GM23338 (cell line): ENCODE results near the gene NCOR2. TPM values are rescaled to one million over a fixed set of nuclear protein-coding genes. Genes with fewer than 3 reads are reported as not detected.

Experiments used
- ATAC-seq: fragments of 200-7000 bp; cut with Tn5 transposase; 3 replicates; pipeline ENCODE4 v1.9.1; 2020
- DNase-seq: peaks from one replicate; pipeline ENCODE4 v3.0.0-alpha.2; 2015; ENCODE audit warnings: low spot score
- H2AFZ ChIP-seq: fragments of 200-600 bp; sonication (generic); 2 replicates; pipeline ENCODE4 v1.8.0; 2016; ENCODE audit warnings: antibody characterized with exemption, mild to moderate bottlenecking, moderate library complexity
- H3F3A ChIP-seq: fragments of 200-600 bp; sonication (generic); replicated peaks from 2 replicates; pipeline ENCODE4 v1.8.0; 2017; ENCODE audit warnings: antibody characterized with exemption, mixed run types, low read depth
- H3K27ac ChIP-seq: fragments of 200-600 bp; sonication (generic); 2 replicates; pipeline ENCODE4 v1.6.1; 2016; ENCODE audit warnings: low read depth
- H3K27me3 ChIP-seq: fragments of 200-600 bp; sonication (generic); 2 replicates; pipeline ENCODE4 v1.8.0; 2016; ENCODE audit warnings: mild to moderate bottlenecking, mixed run types, moderate library complexity; ENCODE audit not compliant: insufficient read depth
- H3K36me3 ChIP-seq: fragments of 200-600 bp; sonication (generic); 2 replicates; pipeline ENCODE4 v1.8.0; 2016; ENCODE audit warnings: mild to moderate bottlenecking; ENCODE audit not compliant: insufficient read depth
- H3K4me1 ChIP-seq: fragments of 200-600 bp; sonication (generic); 2 replicates; pipeline ENCODE4 v1.8.0; 2016; ENCODE audit warnings: mild to moderate bottlenecking, moderate library complexity; ENCODE audit not compliant: insufficient read depth
- H3K4me2 ChIP-seq: fragments of 200-600 bp; sonication (generic); 2 replicates; pipeline ENCODE4 v1.7.1; 2017; ENCODE audit warnings: mixed run types
- H3K4me3 ChIP-seq: fragments of 200-600 bp; sonication (generic); 2 replicates; pipeline ENCODE4 v1.6.1; 2016; ENCODE audit warnings: mixed run types
- H3K79me2 ChIP-seq: fragments of 200-600 bp; sonication (generic); replicated peaks from 2 replicates; pipeline ENCODE4 v1.8.0; 2017; ENCODE audit warnings: mild to moderate bottlenecking; ENCODE audit not compliant: insufficient read depth
- H3K9me2 ChIP-seq: fragments of 200-600 bp; sonication (generic); 2 replicates; pipeline ENCODE4 v1.8.0; 2017; ENCODE audit not compliant: insufficient read depth
- H4K20me1 ChIP-seq: fragments of 200-600 bp; sonication (generic); replicated peaks from 2 replicates; pipeline ENCODE4 v1.8.0; 2017; ENCODE audit warnings: mild to moderate bottlenecking; ENCODE audit not compliant: insufficient read depth
- H3K27ac Mint-ChIP-seq: 2 replicates; pipeline ENCODE4 v1.8.0; 2020; ENCODE audit warnings: inconsistent platforms, mild to moderate bottlenecking, moderate library complexity, mixed read lengths
- H3K27me3 Mint-ChIP-seq: 3 replicates; pipeline ENCODE4 v1.8.0; 2022; ENCODE audit warnings: low read depth, mild to moderate bottlenecking, moderate library complexity, mixed read lengths, inconsistent platforms; ENCODE audit not compliant: insufficient read depth, poor library complexity
- H3K36me3 Mint-ChIP-seq: 3 replicates; pipeline ENCODE4 v1.8.0; 2021; ENCODE audit warnings: low read depth, mild to moderate bottlenecking, inconsistent platforms, moderate library complexity, mixed read lengths
- H3K4me1 Mint-ChIP-seq: 3 replicates; pipeline ENCODE4 v1.8.0; 2020; ENCODE audit warnings: mild to moderate bottlenecking, inconsistent platforms, mixed read lengths
- H3K4me3 Mint-ChIP-seq: 3 replicates; pipeline ENCODE4 v1.8.0; 2021; ENCODE audit warnings: moderate library complexity, mild to moderate bottlenecking, inconsistent platforms, mixed read lengths
- H3K9me3 Mint-ChIP-seq: 3 replicates; pipeline ENCODE4 v1.8.0; 2020; ENCODE audit warnings: moderate library complexity, mild to moderate bottlenecking, inconsistent platforms, mixed read lengths
- ETS1 ChIP-seq: IDR thresholded peaks from 2 replicates; pipeline ENCODE4 v1.6.1; 2016; ENCODE audit warnings: antibody characterized with exemption
- JUNB ChIP-seq: IDR thresholded peaks from one replicate; pipeline ENCODE4 v1.6.1; 2016; ENCODE audit warnings: antibody characterized with exemption; ENCODE audit not compliant: unreplicated experiment
- ZNF462 ChIP-seq: fragments of 250-450 bp; sonication (Bioruptor Pico); IDR thresholded peaks from 2 replicates; pipeline ENCODE4 v1.5.0; 2020; ENCODE audit warnings: mild to moderate bottlenecking, moderate library complexity
- polyA plus RNA-seq: library from polyadenylated mRNA; unstranded; fragments of >200 nt; fragmentation: Nextera tagmentation; extraction: Ambion mirVana; gene quantifications from 2 replicates; pipeline ENCODE4 v1.2.1, GENCODE V29; 2016
- total RNA-seq: library from RNA; depleted of rRNA; stranded (reverse); fragments of >200 nt; shearing (Covaris generic); gene quantifications from 2 replicates; pipeline ENCODE4 v1.2.3, GENCODE V29; 2014

Gene NCOR2
- total and polyA plus RNA-seq, 2 experiments from 2014 or later: 69.6 to 190 TPM

GRCh38 chr12:124562796-124563181 lies 4.6 kb downstream of the NCOR2 start:
- no peak for TF ChIP-seq ETS1
- TF ChIP-seq ZNF462 (CRISPR knock-in tag): no peak
- no peak for TF ChIP-seq JUNB
- ATAC-seq (no peak), DNase-seq (no peak)
- peaks cover 52% of the 10 kb centered on the region for H3K4me1 Mint-ChIP-seq
- Histone ChIP-seq H3K27me3 (no peaks in the 10 kb centered on the region), H3K4me3 (no peak overlapping the region), H3K4me2 (peak overlapping the region; percentile 68; the same call in 1 of the 2 replicates), H2AFZ (no peak overlapping the region), H4K20me1 (peaks cover 62% of the 10 kb centered on the region), H3F3A (peaks cover 13% of the 10 kb centered on the region; the same call in 1 of the 2 replicates), H3K4me1 (peaks cover 40% of the 10 kb centered on the region), H3K36me3 (no peaks in the 10 kb centered on the region), H3K27ac (no peak overlapping the region), H3K9me2 (no peaks in the 10 kb centered on the region), H3K79me2 (peaks cover 91% of the 10 kb centered on the region)
- H3K9me3 Mint-ChIP-seq: no peaks in the 10 kb centered on the region
- no peak overlapping the region for H3K27ac Mint-ChIP-seq
- H3K36me3 Mint-ChIP-seq: peaks cover 6% of the 10 kb centered on the region
- peaks cover 12% of the 10 kb centered on the region for H3K27me3 Mint-ChIP-seq
- H3K4me3 Mint-ChIP-seq: no peak overlapping the region
